Panc1 (cell line): Measurements from ENCODE around the gene NPR1. TPM values are rescaled to one million over a fixed set of nuclear protein-coding genes. Genes with fewer than 3 reads are reported as not detected.

Experiments
- ATAC-seq: fragments of 200-7000 bp; cut with Tn5 transposase; 2 replicates; pipeline ENCODE4 v1.9.1; 2020; ENCODE audit warnings: mild to moderate bottlenecking, moderate library complexity
- BruUV-seq: library from RNA; stranded (reverse); fragments of 400-500 nt; replicated peaks from 2 replicates; lab custom pipeline; 2021; lab: Mats Ljungman, UMichigan
- CTCF ChIA-PET: fragments of 300-600 bp; sonication (Branson Sonifier 250); formaldehyde crosslinking; loops from one replicate; lab custom pipeline; 2022; ENCODE audit warnings: antibody characterized with exemption; lab: Charles Lee
- POLR2A ChIA-PET: fragments of 300-600 bp; sonication (Branson Sonifier 250); formaldehyde crosslinking; loops from one replicate; lab custom pipeline; 2022; ENCODE audit warnings: antibody characterized with exemption; lab: Charles Lee
- DNase-seq: peaks from one replicate; pipeline ENCODE4 v3.0.0-alpha.2; 2010; ENCODE audit warnings: low read depth, low spot score
- H3K27ac ChIP-seq: 2 replicates; pipeline ENCODE4 v1.5.1; 2011; ENCODE audit warnings: mild to moderate bottlenecking, low read length, inconsistent platforms
- H3K27me3 ChIP-seq: fragments of 200-500 bp; sonication (Bioruptor generic); 2 replicates; pipeline ENCODE4 v1.6.0; 2014; ENCODE audit warnings: low read length, inconsistent platforms; ENCODE audit not compliant: control insufficient read depth, insufficient read depth
- H3K36me3 ChIP-seq: fragments of 200-500 bp; sonication (Bioruptor generic); 2 replicates; pipeline ENCODE4 v1.5.1; 2014; ENCODE audit warnings: inconsistent platforms, mild to moderate bottlenecking, low read length, moderate library complexity; ENCODE audit not compliant: control insufficient read depth, insufficient read depth
- H3K4me1 ChIP-seq: 2 replicates; pipeline ENCODE4 v1.5.1; 2011; ENCODE audit warnings: inconsistent platforms, mild to moderate bottlenecking, low read length, moderate library complexity; ENCODE audit not compliant: control insufficient read depth, insufficient read depth
- H3K4me3 ChIP-seq, 2 experiments: 2 replicates each; pipeline ENCODE4 v1.5.1; 2011 to 2012; ENCODE audit warnings: low read depth in 2 of 2, low read length in 2 of 2, mild to moderate bottlenecking in 2 of 2, inconsistent platforms in 1 of 2, moderate library complexity in 1 of 2
- H3K9me3 ChIP-seq: fragments of 200-500 bp; sonication (Bioruptor generic); 2 replicates; pipeline ENCODE4 v1.5.1; 2014; ENCODE audit warnings: low read depth, mild to moderate bottlenecking, inconsistent platforms, low read length, moderate library complexity; ENCODE audit not compliant: control insufficient read depth, insufficient read depth
- POLR2AphosphoS5 ChIP-seq: IDR thresholded peaks from 2 replicates; pipeline ENCODE4 v1.6.1; 2012; ENCODE audit warnings: mild to moderate bottlenecking, low read depth, low read length, moderate library complexity
- REST ChIP-seq, 2 experiments: IDR thresholded peaks; 2 replicates each; pipeline ENCODE4 v1.6.1; 2011 to 2012; ENCODE audit warnings: low read depth in 2 of 2, control low read depth in 1 of 2, low read length in 1 of 2, mild to moderate bottlenecking in 1 of 2, moderate library complexity in 1 of 2; ENCODE audit not compliant: insufficient read depth in 1 of 2
- SIN3A ChIP-seq: IDR thresholded peaks from 2 replicates; pipeline ENCODE4 v1.6.1; 2012; ENCODE audit warnings: low read depth, mild to moderate bottlenecking, low read length, moderate library complexity, borderline replicate concordance; ENCODE audit not compliant: insufficient read depth
- TCF7L2 ChIP-seq: IDR thresholded peaks from 2 replicates; pipeline ENCODE4 v1.6.1; 2011; ENCODE audit warnings: mild to moderate bottlenecking, low read depth, low read length, inconsistent platforms
- in situ Hi-C: cut with HindIII; loops from 2 replicates; pipeline ENCODE4 v1.10.0; 2016; ENCODE audit warnings: low sequenced_read_pairs, low pct_unique_long_range_greater_than_20kb
- intact Hi-C: fragments of 100-400 bp; cut with micrococcal nuclease; formaldehyde crosslinking; loops from one replicate; pipeline ENCODE4 v1.10.0; 2022; ENCODE audit not compliant: unreplicated experiment
- total RNA-seq: library from RNA; stranded (reverse); gene quantifications from one replicate; pipeline ENCODE4 v1.2.1, GENCODE V29; 2021; ENCODE audit not compliant: unreplicated experiment
- TF ChIP-seq, protein P1 (sequence below): fragments of 450-650 bp; IDR thresholded peaks from 2 replicates; pipeline ENCODE4 v1.5.1; 2017; ENCODE audit warnings: mild to moderate bottlenecking

The NPR1 gene
- total RNA-seq, 1 experiment from 2014 or later: 0.36 TPM

GRCh38 chr1:153669606-153670005 lies 8.9 kb upstream of the NPR1 start:
- no peak for TF ChIP-seq TCF7L2
- TF ChIP-seq SIN3A: no peak
- TF ChIP-seq REST (IDR thresholded peaks at IDR 0.05; ENCODE audit: insufficient read depth in 1 of 2, low read depth in 2 of 2, low read length in 1 of 2): no peak
- no peak for TF ChIP-seq POLR2AphosphoS5
- TF ChIP-seq, protein P1, sequence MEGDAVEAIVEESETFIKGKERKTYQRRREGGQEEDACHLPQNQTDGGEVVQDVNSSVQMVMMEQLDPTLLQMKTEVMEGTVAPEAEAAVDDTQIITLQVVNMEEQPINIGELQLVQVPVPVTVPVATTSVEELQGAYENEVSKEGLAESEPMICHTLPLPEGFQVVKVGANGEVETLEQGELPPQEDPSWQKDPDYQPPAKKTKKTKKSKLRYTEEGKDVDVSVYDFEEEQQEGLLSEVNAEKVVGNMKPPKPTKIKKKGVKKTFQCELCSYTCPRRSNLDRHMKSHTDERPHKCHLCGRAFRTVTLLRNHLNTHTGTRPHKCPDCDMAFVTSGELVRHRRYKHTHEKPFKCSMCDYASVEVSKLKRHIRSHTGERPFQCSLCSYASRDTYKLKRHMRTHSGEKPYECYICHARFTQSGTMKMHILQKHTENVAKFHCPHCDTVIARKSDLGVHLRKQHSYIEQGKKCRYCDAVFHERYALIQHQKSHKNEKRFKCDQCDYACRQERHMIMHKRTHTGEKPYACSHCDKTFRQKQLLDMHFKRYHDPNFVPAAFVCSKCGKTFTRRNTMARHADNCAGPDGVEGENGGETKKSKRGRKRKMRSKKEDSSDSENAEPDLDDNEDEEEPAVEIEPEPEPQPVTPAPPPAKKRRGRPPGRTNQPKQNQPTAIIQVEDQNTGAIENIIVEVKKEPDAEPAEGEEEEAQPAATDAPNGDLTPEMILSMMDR: no peak
- no peak for DNase-seq
- Histone ChIP-seq H3K36me3 (peaks cover 29% of the 10 kb centered on the region), H3K4me1 (peaks cover 14% of the 10 kb centered on the region; the same call in 1 of the 2 replicates), H3K27me3 (no peaks in the 10 kb centered on the region), H3K9me3 (no peaks in the 10 kb centered on the region), H3K27ac (peak overlapping the region; percentile 94), H3K4me3 (peak overlapping the region; percentile 66 to 96)
- ChIA-PET CTCF (no interaction called here), POLR2A (no interaction called here)
- intact Hi-C loops: no loop called here
- in situ Hi-C loops: no loop called here
- ATAC-seq: no peak
- no TSS peak for BruUV-seq

DNA sequence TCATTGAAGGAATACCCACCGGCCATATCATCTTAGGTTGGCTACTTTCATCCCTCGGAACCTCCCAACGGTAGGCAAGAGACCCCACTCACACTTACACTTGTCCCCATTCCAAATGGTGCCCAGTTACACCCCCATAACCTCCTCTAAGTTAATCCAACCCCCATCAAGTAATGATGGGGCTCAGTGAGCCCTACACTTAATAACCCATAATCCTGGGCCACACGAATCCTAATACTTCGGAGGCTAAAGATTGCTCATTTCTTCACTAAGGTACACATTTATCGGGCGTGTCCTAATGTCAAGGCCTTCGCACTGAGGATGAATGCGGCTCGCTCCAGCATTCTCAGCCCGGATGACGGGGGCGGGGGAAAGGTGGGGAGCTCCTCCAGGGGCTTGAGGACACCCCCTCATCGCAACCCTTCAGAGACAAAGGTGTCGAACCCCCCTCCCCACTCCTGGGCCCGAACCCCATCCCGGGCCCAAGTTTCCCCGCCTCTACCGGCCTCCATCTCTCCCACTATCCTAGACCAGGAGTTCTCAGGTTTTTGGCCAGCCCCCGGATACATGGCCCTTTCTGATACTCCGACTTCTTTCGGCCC lies 8.1 kb upstream of the NPR1 start:
- TSS peak; percentile 96 for BruUV-seq
- POLR2A ChIA-PET: interaction anchor here (0.6 kb wide), 1 partner anchor 327 kb away, joined by 3 read pairs; no protein-coding TSS in a partner anchor
- H3K27ac ChIP-seq: peak overlapping the region; percentile 94
- peaks cover 21% of the 10 kb centered on the region for H3K36me3 ChIP-seq
- H3K27me3 ChIP-seq: no peaks in the 10 kb centered on the region
- in situ Hi-C loops (no loop called here), intact Hi-C loops (no loop called here)
- ATAC-seq (peak; percentile 19), DNase-seq (no peak)
- H3K4me1 ChIP-seq: peaks cover 14% of the 10 kb centered on the region; the same call in 1 of the 2 replicates
- no peaks in the 10 kb centered on the region for H3K9me3 ChIP-seq
- TF ChIP-seq REST (IDR thresholded peaks at IDR 0.05; ENCODE audit: insufficient read depth in 1 of 2, low read depth in 2 of 2, low read length in 1 of 2) (0 out of 4 replicates have a peak, but pooled peaks of 1 of the 2 experiments have one; percentile 15), SIN3A (no peak)
- CTCF ChIA-PET: no interaction called here
- peak overlapping the region; percentile 66 to 96 for H3K4me3 ChIP-seq
